WTC11 (cell line): ENCODE measurements around the gene RYR2. TPM values are rescaled to one million over a fixed set of nuclear protein-coding genes. Genes with fewer than 3 reads are reported as not detected.
"Not testable (repeated sequence)": the region's sequence is repeated elsewhere in the genome, so short reads cannot be mapped to it uniquely, and the experiment has no call there.

Experiments used
- ATAC-seq: fragments of 200-7000 bp; cut with Tn5 transposase; 2 replicates; pipeline ENCODE4 v1.10.0; 2021; ENCODE audit warnings: mild to moderate bottlenecking, moderate library complexity
- CTCF ChIA-PET: fragments of 300-600 bp; sonication (Branson Sonifier 250); formaldehyde crosslinking; loops from one replicate; lab custom pipeline; 2021; ENCODE audit warnings: antibody characterized with exemption; lab: Charles Lee
- POLR2A ChIA-PET: fragments of 350-600 bp; sonication (Branson Sonifier 250); formaldehyde crosslinking; loops from one replicate; lab custom pipeline; 2021; ENCODE audit warnings: antibody characterized with exemption; lab: Charles Lee
- DNase-seq: peaks from one replicate; pipeline ENCODE4 v3.0.0; 2021; ENCODE audit warnings: low spot score
- H3K27ac Mint-ChIP-seq: 2 replicates; pipeline ENCODE4 v1.8.0; 2021; ENCODE audit warnings: mixed read lengths
- H3K27me3 Mint-ChIP-seq: 2 replicates; pipeline ENCODE4 v1.8.0; 2021; ENCODE audit warnings: low read depth, mild to moderate bottlenecking, moderate library complexity, mixed read lengths
- H3K36me3 Mint-ChIP-seq: 2 replicates; pipeline ENCODE4 v1.8.0; 2021; ENCODE audit warnings: mixed read lengths
- H3K4me1 Mint-ChIP-seq: 2 replicates; pipeline ENCODE4 v1.8.0; 2022; ENCODE audit warnings: mixed read lengths
- H3K4me3 Mint-ChIP-seq: 2 replicates; pipeline ENCODE4 v1.8.0; 2021; ENCODE audit warnings: mild to moderate bottlenecking, moderate library complexity, mixed read lengths
- H3K9me3 Mint-ChIP-seq: 2 replicates; pipeline ENCODE4 v1.8.0; 2021; ENCODE audit warnings: mixed read lengths
- CREM ChIP-seq: sonication (generic); formaldehyde crosslinking; IDR thresholded peaks from 2 replicates; pipeline ENCODE4 v1.8.1; 2022; ENCODE audit warnings: mild to moderate bottlenecking, missing genetic modification reagents, moderate library complexity
- ELF4 ChIP-seq: sonication (generic); formaldehyde crosslinking; IDR thresholded peaks from 2 replicates; pipeline ENCODE4 v1.8.1; 2022; ENCODE audit warnings: low read depth, mild to moderate bottlenecking, moderate library complexity, missing genetic modification reagents
- EMX1 ChIP-seq: fragments of 250-450 bp; sonication (Bioruptor Pico); IDR thresholded peaks from 2 replicates; pipeline ENCODE4 v1.8.0; 2021; ENCODE audit warnings: mild to moderate bottlenecking
- JAZF1 ChIP-seq: fragments of 250-450 bp; sonication (Bioruptor Pico); IDR thresholded peaks from 2 replicates; pipeline ENCODE4 v1.9.0; 2021; ENCODE audit warnings: moderate library complexity, mild to moderate bottlenecking, inconsistent platforms
- NFE2L1 ChIP-seq: sonication (generic); formaldehyde crosslinking; IDR thresholded peaks from 2 replicates; pipeline ENCODE4 v1.8.1; 2023; ENCODE audit warnings: missing genetic modification reagents
- NFYB ChIP-seq: sonication (generic); formaldehyde crosslinking; conservative IDR thresholded peaks from 2 replicates; pipeline ENCODE4 v1.8.0; 2022; ENCODE audit warnings: low read depth, missing genetic modification reagents
- NR3C1 ChIP-seq: sonication (generic); formaldehyde crosslinking; conservative IDR thresholded peaks from 2 replicates; pipeline ENCODE4 v1.8.1; 2023; ENCODE audit warnings: low read depth, mild to moderate bottlenecking, missing genetic modification reagents
- RELA ChIP-seq: sonication (generic); formaldehyde crosslinking; IDR thresholded peaks from 2 replicates; pipeline ENCODE4 v1.8.1; 2022; ENCODE audit warnings: missing genetic modification reagents, mild to moderate bottlenecking, borderline replicate concordance
- ZBTB21 ChIP-seq: sonication (generic); formaldehyde crosslinking; IDR thresholded peaks from 2 replicates; pipeline ENCODE4 v1.8.1; 2023; ENCODE audit warnings: mild to moderate bottlenecking, missing genetic modification reagents, borderline replicate concordance
- ZNF121 ChIP-seq: sonication (generic); formaldehyde crosslinking; IDR thresholded peaks from 2 replicates; pipeline ENCODE4 v1.8.0; 2023; ENCODE audit warnings: missing genetic modification reagents
- ZNF317 ChIP-seq: sonication (generic); formaldehyde crosslinking; IDR thresholded peaks from 2 replicates; pipeline ENCODE4 v1.8.1; 2023; ENCODE audit warnings: low read depth, mild to moderate bottlenecking, moderate library complexity, missing genetic modification reagents, borderline replicate concordance
- total RNA-seq: library from RNA; stranded (reverse); gene quantifications from 3 replicates; pipeline ENCODE4 v1.2.3, GENCODE V29; 2021
- TF ChIP-seq, protein P1 (sequence below): sonication (generic); formaldehyde crosslinking; IDR thresholded peaks from 2 replicates; pipeline ENCODE4 v1.8.1; 2022; ENCODE audit warnings: low read depth, missing genetic modification reagents, borderline replicate concordance
- TF ChIP-seq, protein P2 (sequence below): sonication (generic); formaldehyde crosslinking; IDR thresholded peaks from 2 replicates; pipeline ENCODE4 v1.8.1; 2023; ENCODE audit warnings: mild to moderate bottlenecking, moderate library complexity, missing genetic modification reagents

Gene RYR2
- total RNA-seq, 1 experiment from 2014 or later, result 7.9 TPM

DNA sequence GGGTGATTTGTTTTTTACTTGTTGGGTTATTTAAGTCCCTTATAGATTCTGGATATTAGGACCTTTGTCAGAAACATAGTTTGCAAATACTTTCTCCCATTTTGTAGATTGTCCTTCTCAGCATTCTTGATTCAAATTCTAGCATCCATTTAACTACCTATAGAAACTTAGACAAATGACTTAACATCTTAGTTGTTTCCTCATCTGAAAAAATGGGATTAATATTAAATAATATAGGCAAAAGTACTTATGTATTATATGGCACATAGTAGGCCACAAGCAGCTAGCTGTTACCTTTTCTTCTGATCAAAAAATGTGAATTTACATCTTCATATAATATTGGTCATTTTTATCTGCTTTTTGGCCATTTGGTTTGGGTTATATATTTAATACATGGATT is 541.3 kb downstream of the RYR2 start:
- Mint-ChIP-seq H3K36me3 (peaks cover 1% of the 10 kb centered on the region; the same call in 1 of the 2 replicates), H3K4me1 (no peaks in the 10 kb centered on the region), H3K27ac (no peak overlapping the region), H3K4me3 (no peak overlapping the region), H3K9me3 (peaks cover 14% of the 10 kb centered on the region), H3K27me3 (no peaks in the 10 kb centered on the region)
- TF ChIP-seq, protein P1, sequence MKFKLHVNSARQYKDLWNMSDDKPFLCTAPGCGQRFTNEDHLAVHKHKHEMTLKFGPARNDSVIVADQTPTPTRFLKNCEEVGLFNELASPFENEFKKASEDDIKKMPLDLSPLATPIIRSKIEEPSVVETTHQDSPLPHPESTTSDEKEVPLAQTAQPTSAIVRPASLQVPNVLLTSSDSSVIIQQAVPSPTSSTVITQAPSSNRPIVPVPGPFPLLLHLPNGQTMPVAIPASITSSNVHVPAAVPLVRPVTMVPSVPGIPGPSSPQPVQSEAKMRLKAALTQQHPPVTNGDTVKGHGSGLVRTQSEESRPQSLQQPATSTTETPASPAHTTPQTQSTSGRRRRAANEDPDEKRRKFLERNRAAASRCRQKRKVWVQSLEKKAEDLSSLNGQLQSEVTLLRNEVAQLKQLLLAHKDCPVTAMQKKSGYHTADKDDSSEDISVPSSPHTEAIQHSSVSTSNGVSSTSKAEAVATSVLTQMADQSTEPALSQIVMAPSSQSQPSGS (CRISPR knock-in tag), result no peak
- no peak for TF ChIP-seq JAZF1
- TF ChIP-seq ELF4 (CRISPR knock-in tag), result no peak
- ATAC-seq (no peak), DNase-seq (no peak)
- ChIA-PET POLR2A (no interaction called here), CTCF (no interaction called here)

DNA sequence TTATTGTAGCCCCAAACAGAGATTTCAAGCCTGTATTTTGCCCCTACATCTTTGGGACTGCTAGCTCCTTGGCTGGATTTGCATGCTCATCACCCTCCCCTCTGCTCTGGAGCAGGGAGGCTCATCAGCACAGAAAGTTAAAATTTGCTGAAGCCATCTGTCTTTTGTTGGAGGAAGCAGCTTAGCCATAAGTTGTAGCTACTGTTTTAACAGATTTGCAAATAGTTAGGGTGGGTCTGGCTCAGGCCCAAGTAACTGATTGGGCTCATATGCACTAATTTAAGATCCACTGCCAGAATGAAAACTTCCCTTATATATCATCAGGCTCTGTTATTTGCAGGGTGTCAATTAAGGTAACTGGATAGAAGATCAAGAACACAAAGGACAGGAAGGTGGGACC is 541.8 kb downstream of the RYR2 start:
- CTCF ChIA-PET, result no interaction called here
- TF ChIP-seq, protein P2, sequence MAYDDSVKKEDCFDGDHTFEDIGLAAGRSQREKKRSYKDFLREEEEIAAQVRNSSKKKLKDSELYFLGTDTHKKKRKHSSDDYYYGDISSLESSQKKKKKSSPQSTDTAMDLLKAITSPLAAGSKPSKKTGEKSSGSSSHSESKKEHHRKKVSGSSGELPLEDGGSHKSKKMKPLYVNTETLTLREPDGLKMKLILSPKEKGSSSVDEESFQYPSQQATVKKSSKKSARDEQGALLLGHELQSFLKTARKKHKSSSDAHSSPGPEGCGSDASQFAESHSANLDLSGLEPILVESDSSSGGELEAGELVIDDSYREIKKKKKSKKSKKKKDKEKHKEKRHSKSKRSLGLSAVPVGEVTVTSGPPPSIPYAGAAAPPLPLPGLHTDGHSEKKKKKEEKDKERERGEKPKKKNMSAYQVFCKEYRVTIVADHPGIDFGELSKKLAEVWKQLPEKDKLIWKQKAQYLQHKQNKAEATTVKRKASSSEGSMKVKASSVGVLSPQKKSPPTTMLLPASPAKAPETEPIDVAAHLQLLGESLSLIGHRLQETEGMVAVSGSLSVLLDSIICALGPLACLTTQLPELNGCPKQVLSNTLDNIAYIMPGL, result no peak
- no peak for TF ChIP-seq CREM (CRISPR knock-in tag)
- TF ChIP-seq NFE2L1 (CRISPR knock-in tag), result no peak
- no peak for TF ChIP-seq NFYB
- no peak for TF ChIP-seq RELA (CRISPR knock-in tag)
- TF ChIP-seq, all 79 proteins: peak for 0
- Mint-ChIP-seq H3K27ac (no peak overlapping the region), H3K36me3 (no peaks in the 10 kb centered on the region), H3K4me1 (no peaks in the 10 kb centered on the region), H3K9me3 (peaks cover 10% of the 10 kb centered on the region), H3K27me3 (no peaks in the 10 kb centered on the region), H3K4me3 (no peak overlapping the region)
- ATAC-seq, result no peak
- DNase-seq, result no peak
- POLR2A ChIA-PET, result no interaction called here

DNA sequence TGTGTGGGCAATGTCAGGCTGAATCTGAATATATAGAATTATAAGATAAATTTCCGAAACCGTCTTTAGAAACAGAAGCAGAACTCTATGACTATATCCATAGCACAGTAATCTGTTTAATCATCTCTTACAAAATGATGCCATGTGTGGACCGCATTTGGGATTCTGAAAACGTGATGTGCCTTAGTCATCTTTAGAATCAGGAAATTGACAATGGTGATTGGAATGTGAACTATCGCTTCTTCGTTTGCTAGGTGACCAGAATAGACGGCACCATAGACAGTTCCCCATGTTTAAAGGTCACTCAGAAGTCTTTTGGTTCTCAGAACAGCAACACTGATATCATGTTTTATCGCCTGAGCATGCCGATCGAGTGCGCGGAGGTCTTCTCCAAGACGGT is 548.4 kb downstream of the RYR2 start:
- Mint-ChIP-seq H3K9me3 (peaks cover 2% of the 10 kb centered on the region; the same call in 1 of the 2 replicates), H3K4me3 (no peak overlapping the region), H3K27ac (no peak overlapping the region), H3K4me1 (no peaks in the 10 kb centered on the region), H3K36me3 (peaks cover 3% of the 10 kb centered on the region), H3K27me3 (no peaks in the 10 kb centered on the region)
- POLR2A ChIA-PET, result interaction anchor here (0.6 kb wide), 1 partner anchor 529 kb away, joined by 3 read pairs; no protein-coding TSS in a partner anchor
- TF ChIP-seq ZNF317 (CRISPR knock-in tag), result no peak
- ATAC-seq (no peak), DNase-seq (no peak)
- CTCF ChIA-PET, result interaction anchor here (0.6 to 0.7 kb wide), 2 partner anchors 411 to 982 kb away, joined by 3 read pairs; no protein-coding TSS in a partner anchor

DNA sequence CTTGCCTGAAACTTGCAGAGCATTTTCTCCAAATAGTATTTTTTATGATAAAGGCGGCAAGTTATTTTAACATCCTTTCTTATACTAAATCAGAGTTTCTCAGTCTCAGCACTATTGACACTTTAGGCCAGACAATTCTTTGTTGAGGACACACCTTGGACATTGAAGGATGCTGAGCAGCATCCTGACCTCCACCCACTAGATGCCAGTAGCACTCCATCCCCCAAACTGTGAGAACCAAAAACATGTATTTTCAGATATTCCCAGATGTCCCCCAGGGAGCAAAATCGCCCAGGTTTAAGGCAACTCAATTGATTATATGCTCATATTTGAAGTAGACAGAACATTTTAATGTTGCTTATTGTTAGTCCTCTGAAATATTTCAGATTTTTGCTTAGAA is 549.4 kb downstream of the RYR2 start:
- peaks cover 12% of the 10 kb centered on the region for H3K9me3 Mint-ChIP-seq
- H3K27ac Mint-ChIP-seq, result no peak overlapping the region
- TF ChIP-seq NR3C1 (CRISPR knock-in tag) (no peak), EMX1 (no peak), ZBTB21 (CRISPR knock-in tag) (no peak), ZNF121 (CRISPR knock-in tag) (no peak)
- CTCF ChIA-PET, result no interaction called here
- no peaks in the 10 kb centered on the region for H3K27me3 Mint-ChIP-seq
- no peaks in the 10 kb centered on the region for H3K4me1 Mint-ChIP-seq
- H3K36me3 Mint-ChIP-seq, result peaks cover 12% of the 10 kb centered on the region
- DNase-seq, result no peak
- ATAC-seq, result no peak
- POLR2A ChIA-PET, result no interaction called here
- H3K4me3 Mint-ChIP-seq, result no peak overlapping the region

DNA sequence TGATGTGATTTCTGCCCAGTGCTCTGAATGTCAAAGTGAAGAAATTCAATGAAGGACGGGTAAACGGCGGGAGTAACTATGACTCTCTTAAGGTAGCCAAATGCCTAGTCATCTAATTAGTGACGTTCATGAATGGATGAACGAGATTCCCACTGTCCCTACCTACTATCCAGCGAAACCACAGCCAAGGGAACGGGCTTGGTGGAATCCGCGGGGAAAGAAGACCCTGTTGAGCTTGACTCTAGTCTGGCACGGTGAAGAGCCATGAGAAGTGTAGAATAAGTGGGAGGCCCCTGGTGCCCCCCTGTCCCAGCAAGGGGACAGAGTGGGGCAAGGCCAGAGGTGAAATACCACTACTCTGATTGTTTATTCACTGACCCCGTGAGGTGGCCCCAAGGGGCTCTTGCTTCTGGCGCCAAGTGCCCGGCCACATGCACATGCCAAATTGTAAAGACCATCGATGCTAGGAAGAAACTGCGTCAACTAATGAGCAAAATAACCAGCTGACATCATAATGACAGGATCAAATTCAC is 561.1 kb downstream of the RYR2 start:
- H3K4me3 Mint-ChIP-seq, H3K27ac Mint-ChIP-seq, POLR2A ChIA-PET, DNase-seq, H3K4me1 Mint-ChIP-seq, H3K27me3 Mint-ChIP-seq, CTCF ChIA-PET, ATAC-seq: not testable (repeated sequence)
- peaks cover 26% of the 10 kb centered on the region for H3K9me3 Mint-ChIP-seq
- H3K36me3 Mint-ChIP-seq, result peaks cover 36% of the 10 kb centered on the region
